Right lung (tissue), 5 donors: Measurements from ENCODE around the gene CALCR. TPM values are rescaled to one million over a fixed set of nuclear protein-coding genes. Genes with fewer than 3 reads are reported as not detected.
"Not testable (repeated sequence)": the region's sequence is repeated elsewhere in the genome, so short reads cannot be mapped to it uniquely, and the experiment has no call there.

ENCODE experiments used
- DNase-seq, 2 donors: peaks; one replicate each; pipeline ENCODE4 v3.0.0-alpha.2; 2013
- polyA plus RNA-seq, 5 donors: library from polyadenylated mRNA; unstranded; fragments of 120-200 nt; gene quantifications; one replicate each; pipeline versions ENCODE4 v1.2.1 to v1.2.3, GENCODE V29; 2013; ENCODE audit warnings: inconsistent platforms in 1 of 5, low replicate concordance in 1 of 5; ENCODE audit not compliant: insufficient read length in 5 of 5, insufficient read depth in 1 of 5

Gene CALCR
- polyA plus RNA-seq, 5 donors: 0.24 TPM; not detected in 4

DNA sequence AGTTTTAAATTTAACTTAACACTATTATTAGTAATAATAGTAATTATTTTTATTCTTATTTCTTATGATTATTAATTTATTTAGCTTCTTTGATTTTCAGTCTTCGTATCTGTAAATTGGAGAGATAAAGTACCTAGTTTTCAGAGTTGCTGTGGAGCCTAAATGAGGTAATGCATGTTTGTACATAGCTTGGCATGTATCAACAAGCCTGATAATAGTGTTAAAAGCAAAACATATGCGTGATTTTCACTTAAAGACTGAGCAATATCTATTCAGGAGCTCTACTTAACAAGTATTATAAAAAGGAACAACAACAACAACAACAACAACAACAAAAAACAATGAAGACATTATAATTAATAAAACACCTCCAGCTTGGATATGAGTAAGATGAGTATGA lies 12.4 kb downstream of the CALCR start:
- DNase-seq: no peak

DNA sequence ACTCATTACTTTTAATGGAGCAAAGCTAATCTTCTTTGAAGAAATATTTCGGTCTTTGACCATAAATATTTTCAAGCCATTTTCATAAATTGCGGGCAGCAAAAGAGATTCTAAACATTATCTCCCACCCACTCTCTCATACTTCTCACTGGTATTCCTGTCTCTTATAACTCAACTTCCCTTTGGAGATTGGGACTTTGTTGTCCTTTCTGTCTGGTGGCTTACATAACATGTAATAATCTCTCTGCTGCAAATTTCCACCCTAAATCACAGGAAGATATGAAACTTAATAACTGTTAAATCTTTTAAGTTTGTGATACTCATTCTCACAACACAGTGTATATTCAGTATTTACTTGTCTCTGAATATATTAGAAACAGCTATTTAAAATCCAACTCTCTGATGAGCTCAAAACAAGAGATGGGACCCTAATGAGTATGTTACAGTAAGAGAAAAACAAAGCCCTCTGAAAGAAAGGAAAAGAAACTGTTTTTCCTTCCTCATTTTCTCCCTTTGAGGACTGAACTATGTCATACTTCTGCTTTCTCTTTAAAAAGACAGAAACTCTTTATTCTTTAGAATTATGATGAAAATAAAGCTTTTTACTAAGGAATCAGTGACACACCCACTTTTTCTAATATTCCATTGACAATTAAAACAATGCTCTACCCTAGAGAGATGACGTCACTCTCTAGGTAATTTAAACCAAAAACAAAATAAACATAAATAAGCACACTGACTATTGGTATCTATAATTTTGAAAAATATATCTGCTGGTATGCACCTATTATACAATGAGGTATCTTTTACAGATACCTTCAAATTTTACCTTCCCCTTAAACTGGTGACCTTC lies 14.7 kb downstream of the CALCR start:
- no peak for DNase-seq

DNA sequence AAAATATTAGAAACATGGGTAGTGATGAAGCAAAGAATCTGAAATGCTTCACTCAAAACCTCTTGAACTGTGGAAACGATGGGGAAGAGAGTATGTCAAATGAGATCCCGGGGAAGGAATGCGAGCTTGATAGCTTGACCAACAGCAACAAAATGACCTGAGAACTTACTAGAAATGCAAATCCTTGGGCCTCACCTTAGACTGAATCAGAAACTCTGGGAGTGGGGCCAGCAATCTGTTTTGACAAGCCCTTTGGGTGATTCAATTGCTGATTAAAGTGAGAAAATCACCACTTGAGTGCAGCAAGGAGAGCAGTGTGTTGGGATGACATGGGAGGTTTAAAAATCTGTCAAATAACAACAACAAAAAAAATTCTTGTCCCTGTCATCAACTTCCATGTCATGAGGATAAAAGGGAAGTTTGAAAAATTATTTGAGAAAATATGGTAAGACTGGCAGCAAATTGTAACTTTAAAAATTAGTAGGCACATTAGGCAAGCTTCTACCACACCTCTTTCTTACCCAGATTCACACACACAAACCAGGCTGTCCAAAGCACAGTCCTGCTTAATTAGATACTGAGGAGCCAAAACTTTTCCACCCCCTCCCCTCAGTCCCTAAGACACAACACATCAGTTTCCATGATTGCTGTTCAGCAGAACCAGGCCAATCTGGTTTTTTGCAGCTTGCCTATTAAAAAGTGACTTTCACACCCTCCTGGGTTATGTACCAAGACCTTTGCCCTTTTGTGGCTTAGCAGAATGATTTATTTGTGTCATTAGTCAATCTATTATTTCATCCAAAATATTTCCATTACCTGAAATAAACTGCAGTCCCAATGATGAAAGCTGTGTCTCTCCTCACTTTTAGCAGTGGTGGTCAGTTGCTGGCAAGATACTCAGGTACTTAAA lies 15.6 kb downstream of the CALCR start:
- no peak for DNase-seq

DNA sequence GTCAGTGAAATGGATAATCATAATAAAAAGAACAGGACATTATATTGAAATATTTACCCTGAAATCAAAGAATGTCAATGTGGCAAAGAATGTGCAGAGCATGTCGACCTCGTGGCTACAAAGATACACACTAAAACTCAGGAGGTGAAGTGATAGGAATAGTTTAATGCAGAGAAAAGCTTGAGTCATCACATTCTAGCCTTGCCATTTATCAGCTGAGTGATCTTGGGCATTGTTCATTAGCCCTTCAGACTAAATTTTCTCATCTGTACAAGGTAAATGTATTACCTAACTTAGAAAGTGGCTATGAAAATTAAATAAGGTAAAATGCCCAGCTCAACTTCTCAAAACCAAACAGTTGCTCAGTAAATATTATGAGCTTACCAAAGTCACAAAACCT lies 22.6 kb downstream of the CALCR start:
- DNase-seq: no peak

DNA sequence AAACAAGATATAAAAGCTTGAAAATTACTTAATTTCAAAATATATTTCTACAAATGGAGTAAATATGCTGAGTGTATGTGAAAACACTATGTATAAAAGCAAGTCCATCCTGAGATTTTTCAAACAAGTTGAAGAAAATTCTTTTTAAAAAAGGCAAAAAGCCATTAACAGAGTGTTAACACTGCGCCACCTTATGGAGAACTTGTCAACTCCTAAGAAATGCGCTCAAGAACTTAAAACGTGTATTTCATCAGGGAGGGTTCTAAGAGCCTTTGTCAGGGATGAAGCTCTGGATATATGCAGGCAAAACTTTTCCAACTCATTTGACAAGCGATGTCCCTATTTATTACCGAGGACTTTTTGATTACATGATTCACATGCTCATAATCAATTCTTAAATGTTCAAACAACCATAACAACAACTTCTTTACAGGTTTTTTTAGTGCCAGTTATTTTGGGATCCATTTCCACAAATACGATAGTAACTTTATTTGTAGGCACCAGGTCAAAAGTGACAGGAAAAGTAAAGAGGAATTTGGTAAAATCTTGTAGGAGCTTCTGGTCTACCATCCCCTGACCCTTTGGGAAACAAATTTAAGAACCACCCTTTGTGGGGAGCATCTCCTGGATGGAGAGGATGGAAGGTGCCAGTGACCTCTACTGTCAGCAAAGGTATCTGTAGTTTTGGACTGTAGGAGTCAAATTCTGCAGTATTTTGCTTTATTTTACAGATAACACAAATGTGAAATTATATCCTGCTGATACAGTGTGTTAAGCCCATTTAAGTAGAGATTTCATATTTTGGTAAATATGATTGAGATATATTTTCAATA lies 23.2 kb downstream of the CALCR start:
- DNase-seq: peak in 1 of 2 donors; percentile 12

DNA sequence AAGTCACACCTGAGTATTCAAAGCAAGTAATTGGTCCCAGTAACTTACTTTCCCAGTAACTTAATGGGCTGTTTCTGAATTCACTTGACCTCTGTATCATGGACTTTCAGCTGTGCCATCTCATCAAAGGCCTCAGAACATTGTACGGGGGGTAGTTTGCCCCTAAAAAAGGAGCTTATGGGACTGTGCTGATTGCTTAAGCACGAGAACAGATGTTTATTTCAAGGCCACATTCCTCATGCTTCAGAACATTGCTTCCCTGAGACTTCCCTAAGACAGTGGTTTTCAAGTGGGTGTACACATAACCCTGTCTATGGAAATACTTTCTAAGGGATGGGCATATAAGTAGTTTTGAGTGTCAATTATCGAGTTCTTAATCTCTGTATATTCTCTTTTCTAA lies 26.8 kb downstream of the CALCR start:
- no peak for DNase-seq

DNA sequence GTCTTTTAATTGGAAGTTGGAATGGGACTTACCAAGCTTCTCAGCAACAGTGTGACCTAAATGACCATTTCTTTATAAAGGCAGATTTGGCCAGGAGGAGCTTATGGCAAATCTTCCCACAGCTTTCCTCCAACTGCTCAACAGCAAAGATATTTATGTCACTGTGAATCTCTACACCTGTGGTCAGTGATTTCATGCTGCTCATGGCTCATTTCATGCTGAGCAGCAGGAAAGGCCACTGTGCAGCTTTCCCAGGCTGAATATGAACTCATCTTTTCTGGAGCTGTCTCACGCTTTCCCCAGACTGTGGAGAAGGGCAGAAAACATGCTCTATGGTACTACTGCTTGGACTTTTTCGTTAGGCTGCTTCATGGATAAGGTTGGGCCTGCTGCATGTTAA lies 29.8 kb downstream of the CALCR start:
- no peak for DNase-seq

DNA sequence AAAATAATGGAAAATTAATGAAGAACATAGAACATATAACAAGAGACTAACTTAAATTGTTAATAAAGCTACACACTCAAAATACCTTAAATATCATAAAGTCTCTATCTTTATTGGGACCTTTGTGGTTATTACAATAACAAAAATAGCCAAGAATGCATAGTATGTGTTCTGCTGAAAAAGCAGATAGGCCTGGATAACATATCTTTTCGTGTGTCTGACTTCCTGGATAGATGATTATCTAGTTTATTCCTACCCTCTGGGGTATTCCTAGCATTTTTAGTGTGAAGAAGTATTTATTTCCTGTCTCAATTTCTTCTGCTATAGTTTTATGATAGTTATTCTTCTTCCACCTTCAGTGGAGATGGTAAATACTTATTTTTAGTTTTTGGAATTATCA lies 36.5 kb downstream of the CALCR start:
- no peak for DNase-seq

DNA sequence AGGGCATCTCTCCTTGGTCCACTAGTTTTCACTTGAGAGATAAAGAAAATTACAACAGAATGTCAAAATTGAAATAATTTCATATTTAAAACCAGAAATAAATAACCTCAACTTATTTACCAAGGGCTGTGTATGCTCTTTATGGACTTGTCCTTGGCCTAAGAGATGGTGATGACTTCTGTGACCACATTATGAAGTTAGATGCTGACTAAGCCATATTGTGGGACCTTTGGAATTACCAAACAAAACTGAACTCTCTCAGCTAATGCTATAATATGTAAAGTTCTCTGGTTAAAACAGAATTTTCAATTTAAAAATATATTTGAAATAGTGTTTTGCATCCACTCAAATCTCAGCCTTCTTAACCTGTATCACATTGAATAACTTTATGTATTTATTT lies 38.9 kb downstream of the CALCR start:
- no peak for DNase-seq

DNA sequence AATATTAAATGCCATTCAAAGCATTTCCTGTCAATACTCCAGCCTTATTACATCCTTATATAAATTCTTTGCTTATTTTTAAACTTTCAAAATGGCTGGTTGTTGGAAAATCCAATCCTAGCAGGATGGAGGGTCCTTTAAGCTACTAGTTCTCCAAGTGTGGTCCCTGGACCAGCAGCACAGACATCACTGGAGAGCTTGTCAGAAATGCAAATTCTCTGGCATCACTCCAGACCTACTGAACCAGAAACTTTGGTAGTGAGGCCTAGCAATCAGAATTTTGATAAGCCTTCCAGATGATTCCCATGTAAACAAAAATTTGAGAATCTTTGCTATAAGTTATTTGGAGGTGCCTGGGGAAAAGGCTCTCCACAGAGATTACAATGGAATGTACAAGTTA lies 43.8 kb downstream of the CALCR start:
- no peak for DNase-seq

DNA sequence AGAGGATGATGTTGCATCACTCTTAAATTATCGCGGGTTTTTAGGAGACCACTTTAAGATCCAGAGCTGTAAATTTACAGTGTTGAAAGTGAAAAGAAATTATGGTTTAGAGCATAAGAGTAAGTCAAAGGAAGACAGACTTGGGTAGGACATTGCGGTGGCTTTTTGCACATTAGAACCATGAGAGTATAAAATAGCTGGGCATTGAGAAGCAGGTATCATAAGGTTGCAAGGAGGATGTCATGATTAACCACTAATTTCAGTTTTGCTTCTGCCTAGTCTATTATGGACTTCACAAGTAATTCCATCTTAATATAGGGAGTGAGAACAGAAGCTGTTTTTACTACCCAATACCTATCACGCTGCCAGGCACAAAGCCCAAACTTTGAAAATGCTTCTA lies 57.7 kb downstream of the CALCR start:
- no peak for DNase-seq

DNA sequence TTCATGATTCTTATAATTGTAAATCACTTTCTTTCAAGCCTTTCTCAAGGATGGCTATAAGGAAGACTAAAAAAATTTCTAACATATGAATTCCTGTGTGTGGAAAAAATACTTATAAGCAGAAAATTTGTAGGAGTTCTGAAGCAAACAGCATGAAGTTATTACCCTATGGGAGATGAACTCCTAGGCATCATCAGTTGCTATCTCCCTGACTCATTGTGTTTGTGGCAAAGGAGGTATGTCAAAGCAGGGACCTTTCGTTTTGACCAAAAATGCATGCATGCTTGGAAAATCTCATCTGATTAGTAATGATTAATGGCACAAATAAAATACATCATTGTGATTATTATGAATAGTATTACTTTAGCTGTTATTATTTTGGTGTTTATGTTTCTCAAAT lies 59.4 kb downstream of the CALCR start:
- no peak for DNase-seq

DNA sequence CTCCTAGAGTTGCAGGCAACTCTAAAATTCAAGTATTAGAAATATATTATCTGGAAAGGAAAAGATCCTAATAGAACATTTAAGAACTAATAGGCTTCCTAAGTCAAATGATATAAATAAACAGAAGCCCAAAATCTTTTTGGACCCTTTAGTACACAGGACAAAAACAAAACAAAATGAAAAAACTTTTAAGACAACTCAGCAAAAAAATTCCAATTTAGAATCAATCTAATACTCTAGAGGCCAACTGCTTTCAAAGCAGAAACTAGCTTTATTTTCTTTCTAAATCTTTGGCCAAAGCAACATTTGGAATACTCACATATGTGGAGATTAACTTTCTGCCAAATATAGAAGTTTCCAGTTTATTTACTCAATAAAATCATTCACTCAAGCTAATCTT lies 65.2 kb downstream of the CALCR start:
- DNase-seq: no peak

DNA sequence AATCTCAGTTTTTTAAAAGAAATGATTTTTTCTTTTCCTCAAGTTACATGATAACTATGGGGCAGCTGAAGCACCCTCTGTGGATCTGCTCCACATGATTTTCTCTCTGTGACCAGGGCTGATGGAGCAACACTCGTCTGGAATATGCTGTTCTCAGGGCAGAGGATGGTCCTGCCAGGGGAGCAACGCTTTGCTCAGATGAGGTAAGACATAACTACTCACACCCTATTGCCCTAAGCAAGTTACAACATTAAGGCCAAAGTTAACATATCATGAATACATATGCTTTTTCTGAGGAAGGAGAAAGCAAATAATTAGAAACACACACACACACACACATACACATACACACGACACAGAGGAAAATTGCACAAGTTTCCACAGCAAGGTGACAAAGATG lies 71.4 kb downstream of the CALCR start:
- DNase-seq: no peak

DNA sequence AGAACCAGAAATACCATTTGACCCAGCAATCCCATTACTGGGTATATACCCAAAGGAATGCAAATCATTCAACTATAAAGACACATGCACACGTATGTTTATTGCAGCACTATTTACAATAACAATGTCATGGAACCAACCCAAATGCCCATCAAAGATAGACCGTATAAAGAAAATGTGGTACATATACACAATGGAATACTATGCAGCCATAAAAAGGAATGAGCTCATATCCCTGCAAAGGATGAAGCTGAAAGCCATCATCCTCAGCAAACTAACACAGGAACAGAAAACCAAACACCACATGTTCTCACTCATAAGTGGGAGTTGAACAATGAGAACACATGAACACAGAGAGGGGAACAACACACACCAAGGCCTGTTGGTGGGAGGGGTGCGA lies 82.7 kb downstream of the CALCR start:
- DNase-seq: not testable (repeated sequence)

DNA sequence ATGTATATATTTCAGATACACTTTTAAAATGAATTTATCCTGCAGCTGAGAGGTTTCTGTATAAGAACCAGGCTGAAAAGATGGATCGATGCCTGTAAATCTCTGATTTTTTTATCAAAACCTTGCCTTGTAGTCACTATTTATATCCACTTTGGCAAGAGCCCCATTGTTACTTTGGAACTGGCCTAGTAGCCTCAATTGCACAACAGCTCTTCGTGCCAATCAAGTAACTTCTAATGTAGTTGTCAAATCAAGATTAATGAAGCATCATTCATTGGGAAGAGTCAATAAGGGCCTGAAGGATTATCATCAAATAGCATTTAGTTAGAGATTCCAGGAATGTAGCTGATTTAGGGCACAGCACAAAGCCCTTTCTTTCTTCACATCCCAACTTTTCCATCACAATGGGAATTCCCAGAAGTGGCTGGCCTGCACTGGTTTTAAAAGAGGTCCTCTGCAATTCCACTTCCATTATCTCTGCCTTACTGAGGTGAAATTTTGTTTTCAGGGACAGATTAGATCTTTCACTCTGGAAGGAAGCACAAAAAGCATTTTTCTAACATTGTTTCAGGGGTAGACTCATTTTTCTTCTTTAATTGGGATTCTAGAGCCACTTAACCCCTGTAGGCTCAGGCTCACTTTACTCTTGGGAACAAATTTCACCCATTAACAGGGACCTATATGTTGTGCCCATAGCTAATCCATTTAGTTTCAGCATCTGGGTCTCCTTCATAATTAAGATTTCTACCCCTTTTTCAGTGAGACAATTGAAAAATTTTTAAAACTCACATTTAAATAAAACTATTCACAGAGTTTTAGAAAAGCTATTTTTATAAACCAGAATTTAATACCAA lies 97.8 kb downstream of the CALCR start:
- no peak for DNase-seq

DNA sequence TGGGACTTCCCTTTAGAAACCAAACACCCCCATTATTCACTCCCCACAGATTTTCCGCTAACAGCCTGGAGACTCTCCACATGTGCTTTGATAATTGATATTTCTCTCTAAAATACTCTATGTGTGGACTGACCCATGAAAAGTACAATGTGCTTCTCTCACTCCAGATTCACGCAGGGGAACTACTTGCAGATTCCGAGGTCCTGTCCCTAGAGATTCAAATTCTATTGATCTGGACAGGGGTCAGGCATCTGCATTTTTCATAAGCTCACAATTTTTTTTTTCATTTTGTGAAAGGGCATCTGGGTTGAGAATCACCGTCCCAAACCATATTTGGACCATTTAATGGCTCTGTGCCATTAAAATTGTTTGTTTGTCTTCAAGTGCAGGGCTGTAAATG lies 98.7 kb downstream of the CALCR start:
- DNase-seq: no peak

DNA sequence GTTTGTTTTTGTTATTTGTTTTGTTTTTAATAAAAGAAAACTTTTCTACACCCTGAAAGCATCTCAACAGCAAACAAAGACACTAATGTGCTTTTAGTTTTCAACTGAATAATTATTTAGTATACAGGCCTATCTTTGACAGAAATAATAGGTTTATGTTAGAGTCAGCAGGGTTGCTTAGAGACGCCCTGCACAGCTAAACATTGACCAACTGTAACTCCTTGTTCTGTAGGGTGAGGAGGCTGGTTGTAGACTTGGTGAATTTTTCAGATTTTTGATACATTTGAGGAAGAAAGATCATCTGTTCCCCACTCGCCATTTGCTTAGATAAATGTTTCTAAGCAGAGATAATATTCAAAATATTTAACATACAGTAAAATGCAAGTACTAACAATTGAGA lies 103.1 kb downstream of the CALCR start:
- DNase-seq: no peak

DNA sequence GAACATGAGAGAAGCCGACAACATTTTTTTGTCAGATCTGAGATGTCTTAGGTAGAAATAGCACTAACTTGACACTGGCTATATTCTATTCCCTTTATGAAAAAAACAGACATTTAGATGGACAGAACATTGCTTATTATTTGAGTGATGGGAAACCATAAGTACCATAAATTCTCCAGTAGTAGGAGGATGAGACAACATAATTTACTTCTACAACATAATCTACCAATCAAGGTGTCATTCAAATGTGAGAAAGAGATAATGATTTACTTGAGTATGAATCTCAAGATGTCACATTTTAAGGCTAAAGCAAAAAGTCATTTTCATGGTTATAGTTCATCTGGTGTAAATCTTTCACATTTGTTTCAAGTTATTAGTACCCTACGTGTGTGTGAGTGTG lies 110.8 kb downstream of the CALCR start:
- DNase-seq: no peak

DNA sequence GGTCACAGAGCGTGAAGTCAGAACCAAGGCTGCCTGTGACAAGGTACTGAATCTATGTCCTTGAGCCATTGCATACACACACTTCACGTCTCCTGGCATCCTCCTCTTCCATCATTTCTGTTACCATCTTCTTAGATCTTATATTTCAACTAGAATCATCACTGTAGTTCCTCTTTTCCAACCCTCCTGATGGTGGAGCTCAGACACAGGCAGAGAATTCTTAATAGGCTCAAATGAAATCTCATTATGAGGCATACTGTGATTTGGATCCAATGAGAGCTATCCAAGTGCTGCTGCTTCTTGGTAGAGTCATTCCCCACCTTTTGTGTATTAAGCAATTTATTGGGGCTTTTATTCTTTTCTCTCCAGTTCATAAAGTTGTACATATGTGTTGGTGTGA lies 113.2 kb downstream of the CALCR start:
- DNase-seq: no peak

DNA sequence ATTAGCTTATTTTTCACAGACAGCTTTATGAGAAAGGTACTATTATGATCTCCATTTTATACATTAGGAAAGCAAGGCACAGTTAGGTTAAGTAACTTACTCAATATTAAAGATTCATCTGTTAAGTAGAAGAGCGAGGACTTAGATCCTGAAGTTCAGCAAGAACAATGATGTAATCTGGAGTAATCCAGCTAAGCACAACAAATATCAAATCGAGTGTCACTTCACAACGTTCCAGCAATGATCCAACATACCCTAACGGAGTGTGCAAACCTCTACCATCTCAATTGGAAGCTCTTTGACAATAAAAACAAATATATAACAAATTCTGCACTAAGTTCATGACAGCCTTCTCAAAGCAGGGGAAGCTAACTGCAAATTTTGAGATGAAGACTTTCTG lies 121.3 kb downstream of the CALCR start:
- no peak for DNase-seq
